Adrenal gland (tissue), 5 donors: ENCODE measurements around the gene SPANXD.

Source experiments
- CTCF ChIP-seq, 6 experiments: fragments of 450-650 bp in 4 of 6; fragments of 200-600 bp in 2 of 6; sonication (generic) in 1 of 6; IDR thresholded peaks; 1 replicate in 5 of 6; 2 replicates in 1 of 6; pipeline versions ENCODE4 v1.5.1 to v1.8.0; 2016 to 2021; ENCODE audit warnings: antibody characterized with exemption in 6 of 6, mild to moderate bottlenecking in 2 of 6, moderate library complexity in 1 of 6
- POLR2A ChIP-seq, 2 donors: fragments of 450-650 bp; IDR thresholded peaks; one replicate each; pipeline ENCODE4 v1.6.1; 2017; ENCODE audit warnings: antibody characterized with exemption in 2 of 2, mild to moderate bottlenecking in 2 of 2, moderate library complexity in 1 of 2
- donor health status: DM: no; HTN: no; CAD: no.

- TF ChIP-seq CTCF (IDR thresholded peaks at IDR 0.05) (no peak), POLR2A (IDR thresholded peaks at IDR 0.05) (no peak)
Measured at GRCh38 chrX:141714680-141715079, 16.1 kb upstream of the SPANXD start.
